GM13976 (cell line): ENCODE results near the gene ZNF829.

Experiments
- DNase-seq: peaks from one replicate; pipeline ENCODE4 v3.0.0; 2012; ENCODE audit warnings: low spot score
- CTCF ChIP-seq: IDR thresholded peaks from 2 replicates; pipeline ENCODE4 v1.5.1; 2012; ENCODE audit warnings: borderline replicate concordance, mild to moderate bottlenecking; ENCODE audit not compliant: insufficient read depth; ENCODE audit errors: extremely low read depth, missing control alignments, control extremely low read depth
- in situ Hi-C: fragments of 300-500 bp; cut with MboI; formaldehyde crosslinking; loops from one replicate; pipeline ENCODE4 v1.12.0; 2022; ENCODE audit warnings: low sequenced_read_pairs, mixed read lengths, inconsistent platforms; ENCODE audit not compliant: unreplicated experiment

Gene ZNF829

GRCh38 chr19:36915992-36916830 lies at the start of gene ZNF829, which contains the start of gene ZNF568:
TSS of gene ZNF829 (minus strand) at chr19:36916291. CDS start at chr19:36915167, 1,124 bp downstream.
TSS of gene ZNF568 (plus strand) at chr19:36916332. CDS start at chr19:36922771, 6,439 bp downstream.
- TF ChIP-seq CTCF, result peak; percentile 63
- in situ Hi-C loops, result no loop called here
- DNase-seq, result peak; percentile 90

- DNase-seq, result no peak
- TF ChIP-seq CTCF, result no peak
- in situ Hi-C loops, result no loop called here
These were observed 47.2 kb upstream of the ZNF829 start for GRCh38 chr19:36963280-36963679.

- DNase-seq, result no peak
- in situ Hi-C loops, result no loop called here
- TF ChIP-seq CTCF, result no peak
These were observed 46.3 kb upstream of the ZNF829 start for GRCh38 chr19:36962346-36962745.

GRCh38 chr19:36950335-36951119 lies 34.4 kb upstream of the ZNF829 start:
- in situ Hi-C loops, result no loop called here
- DNase-seq, result no peak
- no peak for TF ChIP-seq CTCF

GRCh38 chr19:36939153-36939552 lies 23.1 kb upstream of the ZNF829 start:
- TF ChIP-seq CTCF, result no peak

GRCh38 chr19:36931684-36932083 lies 15.6 kb upstream of the ZNF829 start:
- in situ Hi-C loops, result no loop called here
- TF ChIP-seq CTCF, result no peak
- DNase-seq, result no peak

More at GRCh38 chr19:36939153-36939552, 23.1 kb upstream of the ZNF829 start:
- in situ Hi-C loops, result no loop called here
- DNase-seq, result no peak
